ENCODE data around the gene PACRG.

The PACRG gene

DNA sequence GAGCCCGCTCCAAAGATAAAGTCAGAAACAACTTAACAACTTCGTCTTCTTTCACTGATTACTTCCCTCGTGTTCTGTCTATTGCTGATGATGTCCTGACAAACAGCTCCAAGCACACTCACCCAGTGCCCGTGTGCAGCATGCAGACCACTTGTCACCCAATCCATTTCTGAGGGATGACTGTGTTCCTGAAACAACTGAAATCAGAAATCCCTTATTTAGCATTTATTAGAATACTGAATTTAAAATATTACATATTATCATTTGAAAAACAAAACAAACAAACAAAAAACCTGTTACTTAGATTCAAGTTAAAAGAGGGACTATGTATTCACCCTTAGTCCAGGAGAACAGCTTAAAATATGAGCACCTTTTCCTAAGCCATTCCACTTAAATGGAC lies 463.0 kb downstream of the PACRG start:
- DNase-seq (ENCODE audit: low read depth, low spot score), result no peak
- ChIA-PET CTCF (no interaction called here), POLR2A (no interaction called here)
- no peak overlapping the region for H3K4me3 ChIP-seq (ENCODE audit: low read depth, low read length)
- TF ChIP-seq, protein P1, sequence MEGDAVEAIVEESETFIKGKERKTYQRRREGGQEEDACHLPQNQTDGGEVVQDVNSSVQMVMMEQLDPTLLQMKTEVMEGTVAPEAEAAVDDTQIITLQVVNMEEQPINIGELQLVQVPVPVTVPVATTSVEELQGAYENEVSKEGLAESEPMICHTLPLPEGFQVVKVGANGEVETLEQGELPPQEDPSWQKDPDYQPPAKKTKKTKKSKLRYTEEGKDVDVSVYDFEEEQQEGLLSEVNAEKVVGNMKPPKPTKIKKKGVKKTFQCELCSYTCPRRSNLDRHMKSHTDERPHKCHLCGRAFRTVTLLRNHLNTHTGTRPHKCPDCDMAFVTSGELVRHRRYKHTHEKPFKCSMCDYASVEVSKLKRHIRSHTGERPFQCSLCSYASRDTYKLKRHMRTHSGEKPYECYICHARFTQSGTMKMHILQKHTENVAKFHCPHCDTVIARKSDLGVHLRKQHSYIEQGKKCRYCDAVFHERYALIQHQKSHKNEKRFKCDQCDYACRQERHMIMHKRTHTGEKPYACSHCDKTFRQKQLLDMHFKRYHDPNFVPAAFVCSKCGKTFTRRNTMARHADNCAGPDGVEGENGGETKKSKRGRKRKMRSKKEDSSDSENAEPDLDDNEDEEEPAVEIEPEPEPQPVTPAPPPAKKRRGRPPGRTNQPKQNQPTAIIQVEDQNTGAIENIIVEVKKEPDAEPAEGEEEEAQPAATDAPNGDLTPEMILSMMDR (IDR thresholded peaks at IDR 0.05; ENCODE audit: insufficient read depth, low read length, missing control alignments), result no peak

DNA sequence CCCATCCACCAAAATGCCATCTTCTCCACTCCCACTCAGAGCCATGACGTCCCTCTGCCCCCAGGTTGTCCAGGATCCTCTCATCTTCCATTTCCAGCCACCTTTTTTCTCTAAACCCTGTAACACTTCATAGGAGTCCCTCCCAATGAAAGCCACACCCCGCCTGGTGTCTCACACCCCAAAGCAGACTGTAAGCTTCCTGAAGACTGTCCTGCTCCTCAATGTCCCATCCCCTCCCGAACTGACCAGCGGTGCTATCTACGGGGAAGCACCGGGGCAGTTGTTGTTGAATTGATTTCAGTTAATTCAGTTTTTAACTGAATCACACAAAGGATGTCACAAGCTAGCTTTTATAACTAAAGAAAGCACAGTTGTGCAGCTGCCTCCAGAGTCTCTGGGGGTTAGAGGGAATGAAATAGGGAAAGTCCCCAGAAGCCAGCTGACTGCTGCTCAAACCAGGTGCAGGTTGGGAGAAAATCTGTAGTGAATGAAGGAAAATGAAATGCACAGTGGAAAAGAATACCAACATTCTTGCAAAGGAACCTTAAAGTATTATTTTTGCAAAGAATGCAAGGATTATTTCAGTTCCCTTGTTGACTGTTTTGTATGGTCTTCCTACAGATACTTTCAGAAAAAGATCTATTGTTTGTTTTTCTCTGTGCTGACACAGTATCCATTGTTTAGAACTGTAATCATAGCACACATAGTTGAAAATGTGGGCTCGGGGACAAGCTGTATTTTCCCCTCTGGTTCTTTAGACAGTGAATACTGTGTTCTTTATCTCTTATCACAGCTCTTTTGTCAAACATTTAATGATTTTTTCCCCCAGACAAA lies 464.1 kb downstream of the PACRG start:
- no peak for DNase-seq (ENCODE audit: low read depth, low spot score)
- TF ChIP-seq, protein P1 (IDR thresholded peaks at IDR 0.05; ENCODE audit: insufficient read depth, low read length, missing control alignments), result no peak
- H3K4me3 ChIP-seq (ENCODE audit: low read depth, low read length), result no peak overlapping the region
- ChIA-PET CTCF (no interaction called here), POLR2A (no interaction called here)

DNA sequence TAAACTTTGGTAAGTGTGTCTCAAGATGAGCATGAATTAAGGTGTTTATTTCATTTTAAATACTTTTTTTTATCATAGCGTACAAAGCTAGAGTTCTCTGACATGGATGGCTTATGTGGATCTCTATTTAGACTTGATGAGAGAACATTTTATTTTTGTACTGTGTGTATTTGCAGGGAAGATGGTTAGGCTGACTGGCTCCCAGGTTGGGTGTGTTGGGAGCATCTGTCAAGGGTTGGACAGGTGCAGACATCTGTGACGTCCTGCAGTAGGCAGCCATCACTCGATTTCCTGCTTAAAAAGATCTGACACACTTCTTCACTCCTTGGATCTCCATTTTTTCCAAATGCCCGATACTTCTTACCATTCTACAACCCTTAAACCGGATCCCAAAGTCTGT lies 464.8 kb downstream of the PACRG start:
- ChIA-PET CTCF (no interaction called here), POLR2A (no interaction called here)
- H3K4me3 ChIP-seq (ENCODE audit: low read depth, low read length), result no peak overlapping the region
- TF ChIP-seq, protein P1 (IDR thresholded peaks at IDR 0.05; ENCODE audit: insufficient read depth, low read length, missing control alignments), result no peak
- DNase-seq (ENCODE audit: low read depth, low spot score), result no peak

DNA sequence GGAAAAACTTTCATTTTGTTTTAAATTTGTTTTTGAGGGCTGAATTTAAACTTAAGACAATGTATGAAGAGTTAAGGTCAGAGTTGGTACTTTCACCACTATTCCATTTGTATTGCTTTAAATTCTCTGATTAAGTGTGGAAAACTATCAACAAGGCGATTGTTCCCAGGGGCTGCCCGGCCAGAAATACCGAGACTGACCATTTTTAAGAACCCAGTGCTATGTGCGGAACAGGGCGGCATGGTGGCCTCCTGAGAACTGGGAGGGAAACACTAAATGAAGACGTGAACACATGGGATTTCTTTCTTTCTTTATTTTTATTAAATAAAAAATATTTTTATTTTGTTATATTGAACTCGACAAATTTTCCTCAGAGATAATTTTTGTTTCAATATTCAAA lies 465.6 kb downstream of the PACRG start:
- DNase-seq (ENCODE audit: low read depth, low spot score), result no peak
- H3K4me3 ChIP-seq (ENCODE audit: low read depth, low read length), result no peak overlapping the region
- CTCF ChIA-PET, result no interaction called here
- POLR2A ChIA-PET, result no interaction called here
- TF ChIP-seq, protein P1 (IDR thresholded peaks at IDR 0.05; ENCODE audit: insufficient read depth, low read length, missing control alignments), result no peak

DNA sequence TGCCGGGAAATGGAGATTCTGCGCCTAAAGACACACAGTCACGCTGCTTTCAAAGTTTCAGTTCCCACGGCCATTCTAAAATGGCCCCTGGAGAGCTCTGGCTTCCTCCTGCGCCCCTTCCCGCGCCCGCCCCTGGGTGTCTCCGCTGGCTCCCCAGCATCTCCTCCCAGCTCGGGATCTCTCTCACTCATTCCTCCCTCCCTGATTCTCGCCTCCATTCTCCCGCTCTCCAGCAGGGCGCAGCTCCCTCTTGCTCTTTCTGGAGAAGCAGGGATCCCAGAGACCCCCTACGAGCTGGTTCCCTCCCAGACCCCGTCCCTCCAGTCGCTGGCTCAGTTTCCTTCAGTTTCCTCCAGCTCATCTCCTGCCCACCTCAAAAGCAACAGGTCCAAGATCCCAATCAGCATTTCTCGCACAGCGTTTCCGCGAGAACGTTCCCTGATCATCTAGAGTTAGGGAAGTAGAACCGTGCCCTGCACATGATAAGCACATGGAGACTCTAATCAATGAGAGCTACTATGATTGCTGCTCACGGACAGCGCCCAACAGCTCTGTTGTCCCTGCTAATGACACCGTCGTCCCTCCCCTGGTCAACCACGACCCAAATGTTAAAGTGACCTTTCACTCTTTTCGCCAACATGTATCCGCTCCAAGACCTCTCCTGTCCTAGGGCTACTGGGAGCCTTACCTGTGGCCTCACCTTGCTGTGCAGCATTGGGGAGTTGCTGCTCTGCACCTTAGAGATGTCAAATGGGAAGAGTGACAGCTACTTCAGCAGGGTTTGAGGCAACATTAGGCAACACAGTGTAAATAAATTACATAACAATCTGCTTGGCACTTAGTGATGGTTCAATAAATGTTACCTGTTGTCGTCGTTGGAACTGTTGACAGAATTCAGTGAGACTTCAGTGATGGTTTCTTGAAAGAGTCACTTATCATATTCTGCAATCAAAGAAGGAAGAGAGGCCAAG lies 468.2 kb downstream of the PACRG start:
- H3K4me3 ChIP-seq (ENCODE audit: low read depth, low read length), result no peak overlapping the region
- DNase-seq (ENCODE audit: low read depth, low spot score), result no peak
- ChIA-PET CTCF (no interaction called here), POLR2A (no interaction called here)
- TF ChIP-seq, protein P1 (IDR thresholded peaks at IDR 0.05; ENCODE audit: insufficient read depth, low read length, missing control alignments), result no peak

DNA sequence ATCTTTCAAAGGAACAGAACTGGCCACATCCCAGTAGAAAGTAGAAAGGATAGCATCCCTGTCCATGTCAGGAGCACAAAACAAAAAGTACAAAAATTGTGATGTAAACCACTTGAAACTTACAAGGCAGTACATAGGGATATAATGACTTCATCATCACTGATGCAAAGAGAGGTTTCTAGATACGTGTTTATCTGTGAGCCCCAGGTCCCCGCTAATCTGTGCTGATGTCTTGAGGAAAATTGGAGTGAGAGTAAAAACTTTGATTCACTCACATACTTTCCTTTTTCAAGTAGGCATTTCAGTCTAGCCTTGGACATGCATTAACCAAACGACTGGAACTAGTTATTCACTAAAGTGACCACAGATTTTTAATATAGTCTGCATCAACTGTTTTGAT lies 470.1 kb downstream of the PACRG start:
- TF ChIP-seq, protein P1 (IDR thresholded peaks at IDR 0.05; ENCODE audit: insufficient read depth, low read length, missing control alignments), result no peak
- ChIA-PET CTCF (no interaction called here), POLR2A (no interaction called here)
- no peak for DNase-seq (ENCODE audit: low read depth, low spot score)
- H3K4me3 ChIP-seq (ENCODE audit: low read depth, low read length), result no peak overlapping the region

All from AG04449 (cell line).